Left lung (tissue), 10 donors: ENCODE data around the gene NT5DC3. TPM values are rescaled to one million over a fixed set of nuclear protein-coding genes. Genes with fewer than 3 reads are reported as not detected.

Source experiments
- ATAC-seq: fragments of 200-7000 bp; cut with Tn5 transposase; one replicate; pipeline ENCODE4 v1.9.1; 2020; ENCODE audit warnings: moderate library complexity
- DNase-seq, 4 donors: peaks; one replicate each; pipeline ENCODE4 v3.0.0-alpha.2; 2013 to 2020
- H3K27ac ChIP-seq, 2 donors: fragments of 200-600 bp; sonication (generic) in 1 of 2; one replicate each; pipeline versions ENCODE4 v1.5.0 to v1.8.0; 2020 to 2021
- H3K27me3 ChIP-seq, 2 donors: fragments of 200-600 bp; sonication (generic) in 1 of 2; one replicate each; pipeline versions ENCODE4 v1.5.0 to v1.8.0; 2020 to 2021
- H3K36me3 ChIP-seq, 2 donors: fragments of 200-600 bp; sonication (generic) in 1 of 2; one replicate each; pipeline versions ENCODE4 v1.5.0 to v1.8.0; 2020 to 2021
- H3K4me1 ChIP-seq, 2 donors: fragments of 200-600 bp; one replicate each; pipeline ENCODE4 v1.8.0; 2021
- H3K4me3 ChIP-seq, 2 donors: fragments of 200-600 bp; sonication (generic) in 1 of 2; one replicate each; pipeline versions ENCODE4 v1.5.0 to v1.8.0; 2020 to 2021; ENCODE audit warnings: mild to moderate bottlenecking in 1 of 2
- H3K9me3 ChIP-seq, 2 donors: fragments of 200-600 bp; sonication (generic) in 1 of 2; one replicate each; pipeline versions ENCODE4 v1.5.0 to v1.8.0; 2020 to 2021
- CTCF ChIP-seq, 2 donors: fragments of 200-600 bp; sonication (generic) in 1 of 2; IDR thresholded peaks; one replicate each; pipeline versions ENCODE4 v1.5.0 to v1.8.0; 2021; ENCODE audit warnings: antibody characterized with exemption in 2 of 2
- intact Hi-C, 2 donors: fragments of 100-400 bp; cut with DNase I; formaldehyde crosslinking; loops; one replicate each; pipeline versions ENCODE4 v1.11.2 to v1.14.2; 2022
- polyA plus RNA-seq, 6 donors: library from polyadenylated mRNA; unstranded; fragments of 120-200 nt; gene quantifications; one replicate each; pipeline ENCODE4 v1.2.1, GENCODE V29; 2013; ENCODE audit not compliant: insufficient read length in 6 of 6
- total RNA-seq, 2 donors: library from RNA; stranded (reverse); fragmentation: NEBNext Ultra II Directional; extraction: Animal tissue kit (Norgen Biotek cat#: 25700); gene quantifications; one replicate each; pipeline ENCODE4 v1.2.1, GENCODE V29; 2021
- donor health status: DM: no; HTN: yes; CAD: no.
- donor health status: DM: no; HTN: no; CAD: no.

The NT5DC3 gene
- total and polyA plus RNA-seq, 8 donors = 5.2 to 8.9 (median 7.5) TPM

GRCh38 chr12:103865151-103865730 lies 24.2 kb upstream of the NT5DC3 start:
- Histone ChIP-seq H3K4me1 (no peaks in the 10 kb centered on the region), H3K27me3 (no peaks in the 10 kb centered on the region), H3K36me3 (no peaks in the 10 kb centered on the region), H3K4me3 (no peak overlapping the region), H3K9me3 (no peaks in the 10 kb centered on the region), H3K27ac (no peak overlapping the region)
- no peak for ATAC-seq
- no peak for DNase-seq
- TF ChIP-seq CTCF (IDR thresholded peaks at IDR 0.05) = no peak
- intact Hi-C loops = no loop called here

- Histone ChIP-seq H3K4me3 (no peak overlapping the region), H3K27me3 (no peaks in the 10 kb centered on the region), H3K36me3 (no peaks in the 10 kb centered on the region), H3K4me1 (no peaks in the 10 kb centered on the region), H3K27ac (no peak overlapping the region), H3K9me3 (no peaks in the 10 kb centered on the region)
- DNase-seq (no peak), ATAC-seq (no peak)
- no peak for TF ChIP-seq CTCF (IDR thresholded peaks at IDR 0.05)
- intact Hi-C loops = no loop called here
Observed at GRCh38 chr12:103864710-103865109, 23.7 kb upstream of the NT5DC3 start.

GRCh38 chr12:103858953-103859601 lies 18.0 kb upstream of the NT5DC3 start:
- H3K4me3 ChIP-seq = no peak overlapping the region
- peak in 1 of 4 donors; percentile 66 for DNase-seq
- H3K9me3 ChIP-seq = no peaks in the 10 kb centered on the region
- no peaks in the 10 kb centered on the region for H3K27me3 ChIP-seq
- intact Hi-C loops = no loop called here
- no peaks in the 10 kb centered on the region for H3K4me1 ChIP-seq
- peak overlapping the region; percentile 1 to 53 for H3K27ac ChIP-seq
- H3K36me3 ChIP-seq = no peaks in the 10 kb centered on the region
- TF ChIP-seq CTCF (IDR thresholded peaks at IDR 0.05) = no peak
- ATAC-seq = peak; percentile 89

GRCh38 chr12:103858335-103858734 lies 17.3 kb upstream of the NT5DC3 start:
- Histone ChIP-seq H3K27me3 (no peaks in the 10 kb centered on the region), H3K9me3 (no peaks in the 10 kb centered on the region), H3K36me3 (no peaks in the 10 kb centered on the region), H3K4me1 (no peaks in the 10 kb centered on the region), H3K4me3 (no peak overlapping the region), H3K27ac (no peak overlapping the region)
- intact Hi-C loops = no loop called here
- no peak for ATAC-seq
- no peak for TF ChIP-seq CTCF (IDR thresholded peaks at IDR 0.05)
- no peak for DNase-seq

- Histone ChIP-seq H3K36me3 (no peaks in the 10 kb centered on the region), H3K9me3 (no peaks in the 10 kb centered on the region)
Observed at GRCh38 chr12:103857164-103857563, 16.1 kb upstream of the NT5DC3 start.

More at GRCh38 chr12:103857164-103857563, 16.1 kb upstream of the NT5DC3 start:
- Histone ChIP-seq H3K27me3 (no peaks in the 10 kb centered on the region), H3K4me1 (no peaks in the 10 kb centered on the region), H3K4me3 (no peak overlapping the region), H3K27ac (no peak overlapping the region)
- TF ChIP-seq CTCF (IDR thresholded peaks at IDR 0.05) = no peak
- ATAC-seq (no peak), DNase-seq (no peak)
- intact Hi-C loops = no loop called here
